Natural killer cell (primary cell): ENCODE data around the gene PDGFRB. TPM values are rescaled to one million over a fixed set of nuclear protein-coding genes. Genes with fewer than 3 reads are reported as not detected.

Source experiments
- ATAC-seq, 3 donors: fragments of 150-1000 bp in 2 of 3; fragments of 200-7000 bp in 1 of 3; cut with Tn5 transposase; 1 replicate in 1 of 3; 2 replicates in 2 of 3; pipeline ENCODE4 v1.10.0; 2021; ENCODE audit warnings: mild to moderate bottlenecking in 2 of 3, moderate library complexity in 2 of 3
- DNase-seq, 2 donors: peaks; one replicate each; pipeline versions ENCODE4 v3.0.0 to v3.0.0-alpha.2; 2013 to 2021; ENCODE audit warnings: mixed read lengths in 1 of 2
- H3K27ac ChIP-seq: one replicate; pipeline ENCODE4 v1.5.1; 2013; ENCODE audit warnings: mild to moderate bottlenecking, low read length
- H3K27me3 ChIP-seq: one replicate; pipeline ENCODE4 v1.6.1; 2013; ENCODE audit warnings: low read length; ENCODE audit not compliant: control insufficient read depth, insufficient read depth
- H3K36me3 ChIP-seq: one replicate; pipeline ENCODE4 v1.6.1; 2013; ENCODE audit warnings: low read length; ENCODE audit not compliant: control insufficient read depth, insufficient read depth
- H3K4me1 ChIP-seq: one replicate; pipeline ENCODE4 v1.6.1; 2013; ENCODE audit warnings: low read length; ENCODE audit not compliant: control insufficient read depth, insufficient read depth
- H3K4me3 ChIP-seq: one replicate; pipeline ENCODE4 v1.5.1; 2013; ENCODE audit warnings: low read length
- H3K9me3 ChIP-seq: one replicate; pipeline ENCODE4 v1.6.1; 2013; ENCODE audit warnings: low read length; ENCODE audit not compliant: control insufficient read depth, insufficient read depth
- H3K27ac Mint-ChIP-seq, 2 donors: one replicate each; pipeline ENCODE4 v1.8.0; 2022; ENCODE audit warnings: mild to moderate bottlenecking in 2 of 2, mixed read lengths in 2 of 2, moderate library complexity in 1 of 2
- H3K27me3 Mint-ChIP-seq, 2 donors: one replicate each; pipeline ENCODE4 v1.8.0; 2022; ENCODE audit warnings: low read depth in 2 of 2, mixed read lengths in 2 of 2
- H3K36me3 Mint-ChIP-seq: one replicate; pipeline ENCODE4 v1.8.0; 2022; ENCODE audit warnings: mixed read lengths
- H3K4me1 Mint-ChIP-seq, 2 donors: one replicate each; pipeline ENCODE4 v1.8.0; 2022; ENCODE audit warnings: mixed read lengths in 2 of 2
- H3K4me3 Mint-ChIP-seq: one replicate; pipeline ENCODE4 v1.8.0; 2022; ENCODE audit warnings: mild to moderate bottlenecking, moderate library complexity, mixed read lengths
- H3K9me3 Mint-ChIP-seq, 2 donors: one replicate each; pipeline ENCODE4 v1.8.0; 2022; ENCODE audit warnings: mixed read lengths in 2 of 2
- WGBS: methylation state at CpG from one replicate; pipeline ENCODE4 v1.1.7; 2013; ENCODE audit warnings: missing lambda C conversion rate; ENCODE audit not compliant: insufficient coverage; 5-methylcytosine and 5-hydroxymethylcytosine counted together
- intact Hi-C: fragments of 100-400 bp; cut with micrococcal nuclease; formaldehyde crosslinking; loops from one replicate; pipeline ENCODE4 v1.14.2; 2022
- total RNA-seq, 4 donors: library from RNA; stranded (reverse); fragments of 120-200 nt in 1 of 4; gene quantifications; one replicate each; pipeline versions ENCODE4 v1.2.3 to v1.2.4, GENCODE V29; 2013 to 2022
- TF ChIP-seq, protein P1 (sequence below): fragments of 200-600 bp; IDR thresholded peaks from one replicate; pipeline ENCODE4 v1.8.0; 2022; ENCODE audit warnings: antibody characterized with exemption

PDGFRB gene
- total RNA-seq, 3 donors from 2014 or later (not counting 1 experiment from before 2014, with no cell fraction given), result 44.8 to 93.1 (median 61.6) TPM

DNA sequence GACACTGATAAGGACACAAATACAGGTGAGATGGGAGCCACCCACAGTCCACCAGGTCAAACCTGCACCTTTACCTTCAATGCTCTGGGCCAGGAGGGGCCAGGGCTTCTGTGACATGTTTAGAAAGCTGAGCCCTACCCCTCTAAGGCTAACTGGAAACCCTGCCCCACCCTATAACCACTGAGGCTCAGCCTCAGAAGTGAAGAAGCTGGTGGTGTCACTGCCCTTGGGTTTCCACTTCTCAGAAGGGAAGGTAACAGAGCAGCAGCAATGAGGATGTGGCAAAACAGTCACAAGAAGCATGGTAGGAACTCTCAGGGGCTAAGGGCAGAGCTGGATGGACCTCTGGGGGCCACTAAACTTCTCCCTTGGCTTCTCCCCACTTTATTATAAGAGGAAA is 6.0 kb downstream of the PDGFRB start:
- intact Hi-C loops, result no loop called here
- Histone ChIP-seq H3K4me3 (no peak overlapping the region), H3K27me3 (no peaks in the 10 kb centered on the region), H3K36me3 (no peaks in the 10 kb centered on the region), H3K27ac (peak overlapping the region; percentile 28), H3K9me3 (no peaks in the 10 kb centered on the region), H3K4me1 (peaks cover 55% of the 10 kb centered on the region)
- H3K27ac Mint-ChIP-seq, result peak overlapping the region; percentile 67 to 76
- H3K27me3 Mint-ChIP-seq, result no peaks in the 10 kb centered on the region
- TF ChIP-seq, protein P1, sequence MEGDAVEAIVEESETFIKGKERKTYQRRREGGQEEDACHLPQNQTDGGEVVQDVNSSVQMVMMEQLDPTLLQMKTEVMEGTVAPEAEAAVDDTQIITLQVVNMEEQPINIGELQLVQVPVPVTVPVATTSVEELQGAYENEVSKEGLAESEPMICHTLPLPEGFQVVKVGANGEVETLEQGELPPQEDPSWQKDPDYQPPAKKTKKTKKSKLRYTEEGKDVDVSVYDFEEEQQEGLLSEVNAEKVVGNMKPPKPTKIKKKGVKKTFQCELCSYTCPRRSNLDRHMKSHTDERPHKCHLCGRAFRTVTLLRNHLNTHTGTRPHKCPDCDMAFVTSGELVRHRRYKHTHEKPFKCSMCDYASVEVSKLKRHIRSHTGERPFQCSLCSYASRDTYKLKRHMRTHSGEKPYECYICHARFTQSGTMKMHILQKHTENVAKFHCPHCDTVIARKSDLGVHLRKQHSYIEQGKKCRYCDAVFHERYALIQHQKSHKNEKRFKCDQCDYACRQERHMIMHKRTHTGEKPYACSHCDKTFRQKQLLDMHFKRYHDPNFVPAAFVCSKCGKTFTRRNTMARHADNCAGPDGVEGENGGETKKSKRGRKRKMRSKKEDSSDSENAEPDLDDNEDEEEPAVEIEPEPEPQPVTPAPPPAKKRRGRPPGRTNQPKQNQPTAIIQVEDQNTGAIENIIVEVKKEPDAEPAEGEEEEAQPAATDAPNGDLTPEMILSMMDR, result no peak
- peaks cover 58 to 68% of the 10 kb centered on the region in 2 donors for H3K4me1 Mint-ChIP-seq
- no peak for DNase-seq
- H3K9me3 Mint-ChIP-seq, result no peaks in the 10 kb centered on the region
- no peaks in the 10 kb centered on the region for H3K36me3 Mint-ChIP-seq
- peak overlapping the region; percentile 85 for H3K4me3 Mint-ChIP-seq
- ATAC-seq, result peak; percentile 42 to 73 (median 56)

DNA sequence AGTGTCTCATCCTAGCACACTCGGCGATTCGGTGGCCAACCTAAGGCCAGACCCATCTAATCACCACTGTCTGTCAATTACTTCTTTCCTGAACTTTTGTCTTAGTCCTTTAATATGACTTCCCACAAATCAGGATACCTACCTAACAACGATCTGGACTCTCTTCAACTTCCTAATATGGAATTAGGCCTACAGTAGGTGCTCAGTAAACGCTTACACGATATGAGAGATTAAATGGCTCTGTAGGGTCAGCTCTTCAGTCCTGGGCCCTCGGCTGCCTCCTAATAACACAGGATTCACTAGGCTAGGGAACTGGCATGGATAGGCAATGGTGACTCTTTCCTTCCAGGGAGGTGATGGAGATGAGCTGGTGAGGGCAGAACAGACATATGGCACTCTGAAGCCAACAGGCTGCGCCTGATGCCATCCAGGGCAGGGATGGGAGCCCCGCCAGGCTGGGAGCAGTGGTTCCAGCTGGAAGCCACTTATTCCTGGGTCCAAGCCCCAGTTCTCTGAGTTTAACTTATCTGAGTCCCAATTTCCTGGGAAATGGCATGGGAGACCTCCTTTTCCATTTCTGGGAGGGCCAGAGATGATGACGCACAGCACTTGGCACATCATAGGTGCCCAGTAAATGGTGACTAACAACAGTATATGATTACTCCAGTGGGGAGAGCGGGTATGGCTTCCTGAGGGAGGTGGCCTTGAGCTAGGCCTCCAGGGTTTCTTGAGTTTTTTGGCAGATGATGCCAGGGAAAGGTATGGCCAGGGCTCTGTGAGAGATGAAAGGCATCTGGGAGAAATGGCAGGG is 7.3 kb downstream of the PDGFRB start:
- Mint-ChIP-seq H3K27ac (peak overlapping the region; percentile 67 to 76), H3K27me3 (peaks cover 0 to 4% of the 10 kb centered on the region in 2 donors), H3K9me3 (no peaks in the 10 kb centered on the region), H3K36me3 (no peaks in the 10 kb centered on the region), H3K4me3 (peak overlapping the region; percentile 77), H3K4me1 (peaks cover 55 to 67% of the 10 kb centered on the region in 2 donors)
- ATAC-seq, result no peak
- Histone ChIP-seq H3K27ac (no peak overlapping the region), H3K9me3 (no peaks in the 10 kb centered on the region), H3K4me3 (no peak overlapping the region), H3K36me3 (no peaks in the 10 kb centered on the region), H3K27me3 (no peaks in the 10 kb centered on the region), H3K4me1 (peaks cover 57% of the 10 kb centered on the region)
- WGBS, result 96% methylated on average over 11 of the region's 11 CpGs
- no peak for DNase-seq
- intact Hi-C loops, result no loop called here
- TF ChIP-seq, protein P1, result no peak

DNA sequence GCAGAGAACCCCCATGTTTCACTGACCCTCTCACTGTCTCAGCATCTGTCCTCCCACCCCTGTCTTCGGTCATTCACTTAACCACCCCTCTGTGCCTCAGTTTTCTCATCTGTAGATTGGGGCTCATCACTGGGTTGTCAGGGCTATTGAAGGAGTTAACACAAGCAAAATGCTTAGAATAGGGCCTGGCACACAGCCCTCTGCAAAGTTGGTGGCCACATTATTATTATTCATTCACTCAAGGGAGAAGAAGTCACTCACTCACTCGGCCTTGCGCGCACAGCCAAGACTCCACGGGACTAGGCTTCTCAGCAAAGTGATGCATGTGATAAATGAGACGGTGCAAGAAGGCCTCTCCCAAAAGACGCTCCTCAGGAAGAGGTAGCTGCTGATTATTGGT is 8.0 kb downstream of the PDGFRB start:
- Histone ChIP-seq H3K27ac (no peak overlapping the region), H3K27me3 (no peaks in the 10 kb centered on the region), H3K9me3 (no peaks in the 10 kb centered on the region), H3K4me1 (peaks cover 54% of the 10 kb centered on the region), H3K36me3 (no peaks in the 10 kb centered on the region), H3K4me3 (no peak overlapping the region)
- H3K27me3 Mint-ChIP-seq, result peaks cover 0 to 4% of the 10 kb centered on the region in 2 donors
- TF ChIP-seq, protein P1, result no peak
- no peaks in the 10 kb centered on the region for H3K9me3 Mint-ChIP-seq
- H3K36me3 Mint-ChIP-seq, result no peaks in the 10 kb centered on the region
- peaks cover 61 to 72% of the 10 kb centered on the region in 2 donors for H3K4me1 Mint-ChIP-seq
- H3K27ac Mint-ChIP-seq, result no peak overlapping the region
- WGBS, result 96% methylated on average over 7 of the region's 7 CpGs
- ATAC-seq (no peak), DNase-seq (no peak)
- H3K4me3 Mint-ChIP-seq, result peak overlapping the region; percentile 77
- intact Hi-C loops, result no loop called here
